HS-27A (cell line): ENCODE results near the gene KRT12.

ENCODE experiments used
- DNase-seq: peaks from one replicate; pipeline ENCODE4 v3.0.0-alpha.2; 2012; ENCODE audit warnings: low read depth, missing footprints

Gene KRT12

DNA sequence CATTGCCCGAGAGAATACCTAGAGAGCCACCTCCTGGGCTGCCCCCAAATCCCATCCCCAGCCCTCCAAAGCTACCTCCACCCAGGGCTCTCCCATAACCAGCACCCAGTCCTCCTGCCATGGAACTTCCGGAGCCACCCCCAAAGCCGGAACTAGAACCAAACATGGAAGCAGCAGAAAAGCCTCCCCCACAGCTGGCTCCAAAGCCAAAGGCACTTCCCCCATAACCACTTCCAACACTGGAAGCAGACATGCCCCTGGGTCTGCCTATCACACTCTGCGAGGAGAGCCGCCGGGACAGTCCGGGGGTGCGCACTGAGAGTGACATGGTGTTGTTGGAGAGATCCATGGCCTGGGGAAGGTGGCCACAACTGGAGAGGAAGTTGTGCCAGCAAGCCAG lies at the start of gene KRT12:
TSS of gene KRT12 (minus strand) at position 386 of the 400 bp plus-strand sequence. CDS start at position 349, 37 bp downstream.
- DNase-seq, result no peak

DNA sequence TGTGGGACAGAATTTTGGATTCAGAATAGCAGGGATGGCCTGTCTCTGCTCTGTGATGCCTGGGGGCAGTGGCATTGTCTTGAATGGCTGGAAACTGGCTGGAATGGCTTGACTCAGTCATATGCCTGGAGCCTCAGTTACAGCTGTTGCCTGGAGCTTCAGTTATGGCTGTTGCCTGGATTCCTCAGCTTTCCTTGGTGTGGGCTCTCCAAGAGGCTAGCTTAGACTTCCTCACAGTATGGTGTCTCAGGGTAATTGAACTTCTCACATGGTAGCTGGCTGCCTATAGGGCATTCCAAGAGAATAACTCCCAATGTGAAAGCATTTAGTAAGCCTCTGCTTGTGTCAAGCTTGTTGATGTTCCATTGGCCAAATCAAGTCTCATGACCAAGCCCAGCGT lies 49.3 kb upstream of the KRT12 start:
- no peak for DNase-seq

DNA sequence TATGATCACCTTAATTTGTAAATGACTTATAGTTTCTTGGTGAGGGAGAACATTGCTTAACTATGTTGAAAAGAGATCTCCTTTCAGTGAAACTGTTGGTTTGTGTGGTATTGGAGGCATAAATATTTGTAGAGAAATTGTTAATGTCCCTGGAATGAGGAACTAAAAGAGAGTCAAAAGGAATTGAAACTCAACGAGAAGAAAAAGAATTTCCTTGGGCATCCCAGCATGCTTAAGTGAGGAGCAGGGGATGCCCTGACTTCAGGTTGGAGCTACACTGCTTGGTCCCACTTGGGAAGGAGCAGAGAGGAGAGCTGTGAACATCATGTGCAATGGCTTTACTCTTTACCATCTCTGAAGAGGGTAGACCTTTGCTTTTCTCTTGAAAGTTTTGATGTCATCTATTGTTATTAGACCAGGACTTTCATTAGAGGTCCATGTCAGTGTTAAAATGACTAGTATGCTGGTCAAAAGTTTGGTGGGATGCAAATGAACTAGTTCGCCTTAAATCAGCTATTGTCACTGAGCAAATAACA lies 48.8 kb upstream of the KRT12 start:
- no peak for DNase-seq

DNA sequence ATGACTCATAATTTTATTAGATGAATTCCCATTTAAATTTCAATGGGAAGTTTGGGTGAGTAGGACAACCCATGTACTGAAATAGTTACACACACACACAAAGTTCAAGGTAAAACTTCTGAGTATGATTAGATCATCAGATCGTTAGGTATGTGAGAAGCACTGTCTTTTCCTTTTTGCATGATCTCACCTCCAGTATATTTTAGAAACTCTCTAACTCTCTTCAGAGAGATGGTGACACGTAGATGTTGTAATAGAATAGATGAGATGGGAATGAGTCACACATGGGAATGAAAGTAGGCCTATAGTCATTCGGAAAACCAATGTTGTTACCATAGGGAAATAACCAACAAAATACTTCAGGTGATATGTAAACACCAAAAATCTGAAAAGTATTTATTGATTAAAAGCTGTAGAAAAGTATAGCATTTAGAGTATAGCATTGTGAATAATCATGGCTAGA lies 48.2 kb upstream of the KRT12 start:
- peak; percentile 59 for DNase-seq

DNA sequence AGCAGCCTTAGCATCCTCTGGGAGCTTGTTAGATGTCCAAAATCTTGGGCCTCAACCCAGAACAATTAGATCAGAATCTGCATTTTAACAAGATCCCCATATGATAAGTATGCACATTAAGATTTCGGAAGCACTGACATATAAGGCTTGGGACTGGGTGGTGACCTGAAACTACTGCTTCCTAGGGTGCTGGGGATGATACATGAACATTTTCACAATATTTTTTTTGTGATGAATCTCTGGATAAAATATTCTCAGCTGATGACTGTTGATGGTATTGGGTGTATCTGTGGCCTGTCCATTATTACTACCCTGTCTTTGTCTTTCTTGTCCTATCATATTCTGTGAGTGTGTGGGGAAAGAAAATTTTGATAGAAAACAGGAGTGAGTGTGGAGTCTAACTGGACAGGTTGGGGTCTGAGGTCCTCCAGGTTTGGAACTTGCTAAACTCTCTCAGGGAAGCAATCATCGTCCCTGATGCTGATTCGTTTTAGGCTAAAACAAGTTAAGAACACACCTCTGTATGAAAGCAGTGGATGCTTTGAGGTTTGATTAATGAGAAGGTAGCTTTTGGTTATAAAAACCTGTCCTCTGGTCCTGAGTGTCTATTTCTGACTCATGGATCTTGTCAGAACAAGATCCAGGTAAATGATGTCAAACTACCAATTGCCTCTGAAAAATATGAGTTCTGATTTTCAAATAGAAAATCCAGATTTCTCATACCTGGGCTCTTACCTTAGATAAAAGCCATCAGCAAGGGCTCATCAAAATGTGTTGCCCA lies 47.2 kb upstream of the KRT12 start:
- no peak for DNase-seq

DNA sequence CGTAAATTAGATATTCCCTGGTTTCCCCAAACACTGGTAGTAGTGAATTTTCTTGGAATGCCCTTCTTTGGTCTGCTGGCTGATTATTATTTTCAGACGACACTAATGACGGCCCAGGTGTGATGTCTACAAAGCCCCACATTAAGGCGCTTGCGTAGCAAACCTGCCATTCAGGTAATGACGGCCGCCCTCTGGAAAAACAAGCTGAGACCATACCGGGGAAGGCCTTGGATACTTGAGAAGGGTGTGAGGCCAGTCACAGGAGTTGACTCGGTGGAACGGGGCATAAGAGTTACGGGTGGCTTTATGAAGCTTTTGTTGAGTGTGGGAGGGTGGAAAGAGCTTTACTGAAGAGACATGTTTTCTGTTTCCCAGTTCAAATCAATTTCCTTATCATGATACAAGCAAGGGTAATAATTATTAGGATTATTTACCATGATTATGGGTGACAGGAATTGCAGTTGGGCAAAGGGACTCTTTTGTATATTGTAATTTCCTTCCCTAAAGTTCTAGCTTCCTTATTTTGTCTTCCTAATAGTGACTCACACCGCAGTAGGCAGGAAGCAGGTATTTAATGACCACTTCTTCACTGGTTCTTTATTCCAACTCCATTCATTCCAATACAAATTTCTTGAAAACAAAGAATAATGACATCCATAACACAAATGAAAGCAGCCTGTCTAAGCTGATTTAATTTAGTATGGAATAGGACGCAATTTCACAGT lies 45.6 kb upstream of the KRT12 start:
- DNase-seq, result no peak

DNA sequence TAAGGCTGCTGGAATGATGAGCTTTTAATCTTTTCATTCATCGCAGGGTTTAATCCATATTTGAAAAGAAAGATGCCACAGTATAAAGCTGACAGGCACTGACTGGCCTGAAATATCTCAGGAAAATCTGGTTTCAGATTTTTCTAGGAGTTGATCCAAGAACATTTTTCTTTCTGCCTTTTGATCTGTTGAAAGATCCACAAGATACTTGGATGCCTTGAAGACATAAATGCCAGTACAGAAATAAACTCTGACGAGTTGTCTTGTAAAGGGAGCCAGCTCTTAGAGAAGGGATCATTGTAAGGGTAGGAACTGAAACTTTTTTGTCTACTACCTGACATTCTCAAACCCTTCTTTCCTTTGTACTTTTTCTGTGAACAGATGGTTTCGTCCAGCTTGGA lies 43.4 kb upstream of the KRT12 start:
- no peak for DNase-seq

DNA sequence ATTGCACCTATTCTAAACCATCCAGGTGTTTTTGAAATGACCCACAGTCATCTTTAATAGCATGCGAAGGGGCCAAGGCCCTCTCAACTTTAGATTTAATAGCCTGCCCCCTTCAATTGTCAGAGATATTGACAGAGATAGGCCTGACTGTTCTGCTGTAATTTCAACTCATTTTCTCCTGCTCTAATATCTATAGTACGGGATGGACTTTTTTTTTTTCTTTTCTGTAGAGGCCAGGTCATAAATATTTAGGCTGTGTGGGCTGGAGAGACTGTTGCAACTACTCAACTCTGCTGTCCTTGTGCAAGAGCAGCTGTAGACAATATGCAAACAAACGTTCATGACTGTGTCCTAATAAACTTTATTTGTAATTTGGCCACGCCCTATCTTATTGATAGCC lies 42.7 kb upstream of the KRT12 start:
- DNase-seq, result no peak

DNA sequence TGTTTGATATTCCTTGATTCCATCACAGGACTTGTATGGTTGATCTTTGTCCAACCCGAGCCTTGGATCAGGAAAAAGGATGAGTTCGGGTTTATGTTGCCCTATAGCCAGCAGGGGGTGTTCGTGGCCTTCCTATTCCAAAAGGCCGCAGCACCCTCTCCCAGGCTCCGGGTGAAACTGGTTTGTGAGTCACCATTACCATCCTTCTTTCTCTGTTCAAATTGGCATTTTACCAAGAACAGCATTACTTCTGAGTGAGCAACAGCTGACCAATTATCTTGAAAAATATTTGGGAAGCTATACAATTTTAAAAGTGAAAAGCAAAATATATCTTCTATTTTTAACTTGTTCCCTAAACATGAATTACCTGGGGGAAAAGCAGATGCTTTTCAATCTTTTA lies 42.3 kb upstream of the KRT12 start:
- peak; percentile 74 for DNase-seq

DNA sequence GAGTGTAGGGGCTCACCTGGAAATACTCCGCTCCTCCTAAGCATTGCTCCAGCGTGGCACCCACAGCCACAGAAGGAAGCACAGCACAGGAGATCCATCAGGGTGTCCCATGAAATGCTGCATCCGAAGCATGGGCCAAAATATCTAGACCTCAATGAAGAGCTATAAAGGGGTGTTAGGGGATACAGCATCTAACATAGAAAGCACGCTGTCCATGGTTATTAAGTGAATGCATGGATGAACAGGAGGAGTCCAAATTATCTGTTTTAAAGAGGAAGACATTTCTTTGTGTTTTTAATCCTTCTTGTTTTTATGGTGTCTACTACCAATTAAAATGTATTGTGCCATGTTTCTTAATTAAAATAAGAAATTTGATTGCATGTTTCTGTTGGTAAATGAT lies 39.6 kb upstream of the KRT12 start:
- DNase-seq, result no peak

DNA sequence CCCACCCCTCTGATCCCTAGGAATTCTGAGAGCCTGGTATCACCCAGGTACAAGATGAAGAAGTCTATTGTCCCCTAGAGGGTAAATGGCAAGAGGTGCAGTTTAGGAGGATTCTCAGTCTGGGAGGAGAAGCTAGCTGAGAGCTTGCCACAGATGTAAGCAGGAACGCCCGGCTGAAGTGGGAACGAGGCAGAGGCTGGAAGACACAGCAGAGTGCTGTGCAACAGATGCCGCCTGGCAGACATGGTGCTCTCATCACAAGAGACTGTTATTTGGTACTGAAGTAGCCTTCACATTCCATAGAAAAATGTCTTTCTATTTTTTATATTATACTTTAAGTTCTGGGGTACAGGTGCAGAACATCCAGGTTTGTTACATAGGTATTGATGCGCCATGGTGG lies 38.3 kb upstream of the KRT12 start:
- DNase-seq, result no peak

DNA sequence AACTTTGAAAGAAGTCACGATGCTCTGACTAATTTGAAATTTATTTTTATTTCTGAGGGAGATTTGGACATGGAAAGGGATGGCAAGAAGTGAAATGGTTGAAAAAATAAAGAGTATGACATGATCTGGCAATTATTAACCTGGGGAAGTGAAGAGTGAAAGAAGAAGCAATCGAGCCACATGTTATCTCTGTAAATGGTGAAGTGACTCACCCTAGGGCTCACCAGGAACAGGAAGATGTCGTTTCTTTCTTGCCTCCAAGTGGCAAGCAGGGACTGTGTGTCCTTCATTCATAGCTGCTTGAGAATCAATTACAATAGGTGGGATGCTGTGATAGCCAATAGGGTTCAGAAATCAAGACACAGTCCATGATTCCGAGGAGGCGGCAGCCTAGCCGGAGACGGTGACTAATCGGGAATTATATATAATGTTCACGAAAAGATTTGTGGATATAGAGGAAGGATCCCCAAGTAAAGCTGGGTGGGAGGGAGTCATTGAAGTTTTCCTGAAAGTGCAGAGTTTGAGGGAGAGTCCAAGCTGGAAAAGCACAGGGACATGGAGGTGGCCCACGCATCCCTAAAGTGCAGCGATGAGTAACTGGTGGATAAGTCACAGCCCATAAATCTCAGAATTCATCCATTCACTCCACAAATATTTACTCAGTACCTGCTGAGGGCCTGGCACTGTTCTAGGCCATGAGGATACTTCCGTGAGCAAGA lies 36.3 kb upstream of the KRT12 start:
- DNase-seq, result no peak

DNA sequence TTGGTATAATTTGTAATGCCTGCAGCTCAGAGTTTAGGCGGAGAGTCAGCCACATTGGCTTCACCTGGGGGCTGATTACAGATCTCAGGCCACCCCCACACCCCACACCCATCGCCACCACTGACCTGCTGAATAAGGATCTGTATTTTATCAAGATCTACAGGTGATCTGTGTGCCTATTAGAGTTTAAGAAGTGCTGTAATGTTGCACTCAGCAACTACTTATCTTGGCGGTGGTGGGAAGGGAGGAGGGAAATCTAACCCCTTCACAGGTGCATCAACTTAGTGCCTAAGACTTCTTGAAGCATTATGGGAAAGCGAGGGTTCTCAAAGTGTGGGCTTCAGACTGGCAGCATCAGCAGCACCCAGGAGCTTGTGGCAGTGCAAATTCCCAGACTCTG lies 35.5 kb upstream of the KRT12 start:
- no peak for DNase-seq

DNA sequence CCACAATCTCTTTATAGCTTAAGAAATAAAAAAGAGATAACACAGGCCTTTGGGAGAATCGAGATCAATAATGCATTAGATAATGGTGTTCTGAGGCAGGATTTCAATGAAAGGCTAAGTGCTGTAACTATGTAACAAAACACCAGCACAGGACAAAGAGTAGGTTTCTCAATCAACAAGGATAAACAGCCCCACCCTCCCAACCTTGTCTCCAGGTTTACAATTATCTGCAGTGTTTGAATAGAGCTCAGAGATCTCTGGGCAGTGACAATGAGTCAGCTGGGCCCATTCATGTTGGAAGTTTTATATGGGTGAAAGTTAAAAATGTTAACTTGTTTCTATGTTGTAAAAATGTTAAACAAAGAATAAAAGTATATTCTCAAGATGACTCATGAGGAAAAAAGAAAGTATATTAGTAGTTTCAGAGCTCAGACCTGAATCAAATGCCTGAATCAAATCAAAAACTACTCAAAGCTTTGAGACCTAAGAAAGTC lies 35.0 kb upstream of the KRT12 start:
- no peak for DNase-seq

DNA sequence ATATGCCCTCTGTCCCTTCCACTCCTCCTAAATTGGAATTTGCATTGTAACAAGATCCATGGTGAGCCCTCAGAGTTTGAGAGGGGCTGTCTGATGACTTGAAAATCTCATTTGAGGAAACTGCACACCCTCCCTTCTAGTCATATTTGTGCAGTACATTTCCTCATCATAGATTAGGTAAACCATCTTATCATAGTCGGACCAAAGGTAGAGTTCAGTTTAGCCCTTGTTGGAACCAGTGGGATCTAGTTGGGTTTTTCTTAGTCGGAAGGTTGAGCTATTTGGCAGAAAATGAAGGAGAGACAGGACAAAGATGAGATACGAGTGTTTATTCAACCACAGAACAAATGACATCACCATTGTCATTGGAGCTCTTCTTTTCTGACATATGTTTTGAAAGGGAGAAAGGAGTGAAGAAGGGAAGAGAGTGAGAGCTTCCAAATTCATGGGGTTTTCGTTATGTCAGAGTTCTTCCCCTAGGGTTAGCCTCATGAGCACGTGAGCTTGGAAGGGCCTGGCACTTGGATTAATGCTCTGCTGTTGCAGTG lies 33.9 kb upstream of the KRT12 start:
- DNase-seq, result no peak

DNA sequence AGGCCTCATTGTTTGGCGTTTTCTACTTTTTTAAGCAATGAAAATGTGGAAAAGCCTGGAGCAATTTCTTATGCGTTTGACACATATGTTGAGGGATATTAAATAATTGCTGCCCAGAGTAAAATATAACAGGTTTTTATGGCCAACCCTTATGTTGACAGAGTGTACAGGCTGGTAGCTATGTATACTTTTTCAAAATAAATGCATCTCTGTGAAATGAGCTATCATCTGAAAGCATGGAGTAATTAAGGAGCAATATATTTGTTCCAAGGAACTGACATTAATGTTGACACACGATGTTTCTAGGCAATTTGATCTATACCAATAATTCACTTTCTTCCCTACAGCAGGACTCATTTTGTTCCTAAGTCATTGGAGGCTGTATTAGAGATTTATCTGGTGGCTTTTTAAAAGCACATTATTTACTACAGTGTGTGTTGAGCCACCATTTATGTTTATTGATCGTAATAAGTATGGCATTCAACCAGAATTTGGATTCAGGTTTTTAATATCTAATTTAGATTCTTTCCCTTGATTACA lies 30.0 kb upstream of the KRT12 start:
- DNase-seq, result no peak

DNA sequence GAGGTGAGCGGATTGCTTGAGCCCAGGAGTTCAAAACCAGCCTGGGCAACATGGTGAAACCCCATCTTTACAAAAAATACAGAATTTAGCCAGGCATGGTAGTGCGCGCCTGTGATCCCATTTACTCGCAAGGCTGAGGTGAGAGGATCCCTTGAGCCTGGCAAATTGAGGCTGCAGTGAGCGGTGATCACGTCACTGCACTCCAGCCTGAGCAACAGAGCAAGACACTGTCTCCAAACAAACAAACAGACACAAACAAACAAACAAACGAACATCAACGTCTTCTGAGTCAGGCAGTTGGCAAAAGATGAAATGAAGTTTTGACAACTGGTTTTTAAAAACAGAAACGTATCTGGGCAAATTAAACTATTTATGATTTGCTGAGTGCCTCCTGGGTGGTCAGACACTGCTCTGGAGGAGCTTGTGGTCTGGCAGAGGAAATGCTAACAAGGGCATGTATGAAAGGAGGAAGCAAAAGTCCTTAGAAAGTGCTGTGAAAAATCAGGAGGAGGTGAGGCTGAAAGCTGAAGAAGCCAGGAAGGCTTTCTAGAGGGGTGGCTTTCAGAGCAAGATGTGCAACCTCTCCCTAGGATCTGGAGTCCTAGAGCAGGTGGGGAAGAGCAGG lies 28.2 kb upstream of the KRT12 start:
- no peak for DNase-seq

DNA sequence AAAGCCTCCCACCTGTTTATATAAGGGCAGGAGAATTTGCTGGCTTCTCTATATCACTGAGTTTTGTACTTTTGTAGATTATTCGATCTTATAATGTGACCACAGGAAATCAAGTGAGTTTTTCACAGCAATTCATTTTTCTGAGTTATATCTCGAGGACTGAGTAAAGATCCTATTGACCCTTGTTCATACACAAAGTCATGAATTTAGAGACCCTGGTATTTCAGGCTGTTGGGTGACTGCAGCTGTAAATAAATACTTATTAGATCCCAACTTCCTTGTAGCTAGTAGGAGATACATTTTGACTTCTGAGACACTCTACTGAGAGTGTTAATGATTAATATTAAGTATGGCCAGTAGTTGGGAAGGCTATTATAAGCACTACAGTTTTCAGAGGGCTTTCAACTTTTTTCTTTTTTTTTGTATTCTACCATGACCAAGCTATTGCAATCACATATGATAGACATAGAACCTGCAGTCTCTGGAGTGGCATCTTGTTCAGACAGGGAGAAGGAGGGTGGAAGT lies 21.2 kb upstream of the KRT12 start:
- no peak for DNase-seq

DNA sequence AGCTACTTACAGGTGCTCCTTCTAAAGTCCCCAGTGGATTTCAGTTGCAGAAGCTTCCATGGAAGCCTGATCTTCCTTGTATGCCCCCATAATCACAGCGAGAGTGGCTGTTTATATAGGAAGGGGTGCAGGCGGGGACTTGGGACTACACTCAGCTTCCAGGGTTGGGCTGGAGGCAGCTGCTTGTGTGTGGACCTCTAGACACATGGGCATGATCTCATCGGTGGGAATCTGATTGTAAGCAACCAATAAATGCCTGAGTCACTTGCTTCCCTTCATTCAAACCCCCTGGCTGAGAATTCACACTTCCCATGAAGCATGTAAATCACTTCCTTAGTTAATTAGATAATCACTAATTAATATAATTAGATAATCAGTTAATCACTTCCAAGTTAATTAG lies 19.1 kb upstream of the KRT12 start:
- no peak for DNase-seq

DNA sequence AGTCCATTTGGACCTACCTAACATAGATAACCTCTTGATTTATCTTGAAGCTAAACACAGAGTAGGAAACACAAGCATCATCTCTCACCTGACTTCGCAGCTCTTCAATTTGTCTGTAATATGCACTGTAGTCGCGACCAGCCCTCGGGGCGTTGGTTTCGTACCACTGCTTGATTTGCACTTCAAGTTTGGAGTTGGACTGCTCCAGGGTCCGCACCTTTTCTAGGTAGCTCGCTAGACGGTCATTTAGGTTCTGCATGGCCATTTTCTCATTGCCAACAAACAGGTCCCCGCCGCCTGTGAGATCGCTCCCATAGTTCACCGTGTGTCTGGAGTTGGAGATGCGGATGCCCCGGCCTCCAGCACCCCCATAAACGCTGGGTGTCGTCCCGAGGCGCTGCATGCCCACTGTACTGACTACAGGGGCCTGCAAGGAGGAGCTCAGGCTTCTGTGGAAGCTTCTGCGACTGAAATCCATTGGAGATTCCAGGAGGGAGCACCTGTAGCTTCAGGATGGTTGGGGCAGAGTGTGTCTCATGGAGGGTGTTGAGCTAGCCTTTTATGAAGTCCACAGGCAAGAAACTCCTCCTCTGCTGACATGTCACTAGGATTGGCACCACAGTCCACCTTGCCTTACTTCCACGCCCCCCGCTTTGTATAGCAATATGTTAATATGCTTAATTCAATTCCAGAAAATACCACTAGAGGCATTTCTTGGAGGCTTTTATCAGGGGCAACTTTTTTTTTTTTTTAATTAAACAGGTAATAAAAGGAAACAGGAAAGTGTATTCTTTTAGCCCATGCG lies 17.9 kb upstream of the KRT12 start, which contains the start of gene KRT20:
TSS of gene KRT20 (minus strand) at position 535 of the 805 bp plus-strand sequence. CDS start at position 478, 57 bp downstream.
- no peak for DNase-seq
